PC-3 (cell line): Measurements from ENCODE around the gene RNH1.

Experiments
- CTCF ChIP-seq: fragments of 300-600 bp; sonication (generic); conservative IDR thresholded peaks from 2 replicates; pipeline ENCODE4 v1.5.1; 2017; ENCODE audit warnings: antibody characterized with exemption, low read depth, mild to moderate bottlenecking, low read length
- EZH2 ChIP-seq: fragments of 300-600 bp; sonication (generic); IDR thresholded peaks from one replicate; pipeline ENCODE4 v1.6.1; 2017; ENCODE audit warnings: antibody characterized with exemption, mild to moderate bottlenecking, low read length; ENCODE audit not compliant: unreplicated experiment
- EZH2phosphoT487 ChIP-seq: fragments of 300-600 bp; sonication (generic); IDR thresholded peaks from 2 replicates; pipeline ENCODE4 v1.6.1; 2018; ENCODE audit warnings: mild to moderate bottlenecking, antibody characterized with exemption, low read length, borderline replicate concordance

- TF ChIP-seq CTCF (no peak), EZH2phosphoT487 (no peak), EZH2 (no peak)
These were observed 5.9 kb downstream of the RNH1 start for GRCh38 chr11:501001-501682.
